Large intestine (tissue), 3 donors: ENCODE results near the gene FCHSD2. TPM values are rescaled to one million over a fixed set of nuclear protein-coding genes. Genes with fewer than 3 reads are reported as not detected.

Experiments
- DNase-seq, 2 donors: peaks; one replicate each; pipeline versions ENCODE4 v3.0.0 to v3.0.0-alpha.2; 2013
- H3K27ac ChIP-seq: one replicate; pipeline ENCODE4 v1.5.1; 2013; ENCODE audit warnings: low read length
- H3K27me3 ChIP-seq: 2 replicates; pipeline ENCODE4 v1.6.1; 2013; ENCODE audit warnings: low read length; ENCODE audit not compliant: control insufficient read depth, insufficient read depth
- H3K36me3 ChIP-seq: 2 replicates; pipeline ENCODE4 v1.6.1; 2013; ENCODE audit warnings: low read length; ENCODE audit not compliant: control insufficient read depth, insufficient read depth
- H3K4me1 ChIP-seq: one replicate; pipeline ENCODE4 v1.6.1; 2013; ENCODE audit warnings: low read length; ENCODE audit not compliant: control insufficient read depth, insufficient read depth
- H3K4me3 ChIP-seq: one replicate; pipeline ENCODE4 v1.5.1; 2013; ENCODE audit warnings: low read length
- H3K9me3 ChIP-seq: one replicate; pipeline ENCODE4 v1.6.1; 2013; ENCODE audit warnings: mild to moderate bottlenecking, low read depth, low read length, moderate library complexity; ENCODE audit not compliant: control insufficient read depth
- WGBS: methylation state at CpG from one replicate; pipeline ENCODE4 v1.1.5; 2013; ENCODE audit warnings: low lambda C conversion rate; ENCODE audit not compliant: insufficient coverage; 5-methylcytosine and 5-hydroxymethylcytosine counted together
- polyA plus RNA-seq: library from polyadenylated mRNA; unstranded; fragments of 120-200 nt; gene quantifications from one replicate; pipeline ENCODE4 v1.2.1, GENCODE V29; 2013

The FCHSD2 gene
- polyA plus RNA-seq, 1 donor = 23.4 TPM

DNA sequence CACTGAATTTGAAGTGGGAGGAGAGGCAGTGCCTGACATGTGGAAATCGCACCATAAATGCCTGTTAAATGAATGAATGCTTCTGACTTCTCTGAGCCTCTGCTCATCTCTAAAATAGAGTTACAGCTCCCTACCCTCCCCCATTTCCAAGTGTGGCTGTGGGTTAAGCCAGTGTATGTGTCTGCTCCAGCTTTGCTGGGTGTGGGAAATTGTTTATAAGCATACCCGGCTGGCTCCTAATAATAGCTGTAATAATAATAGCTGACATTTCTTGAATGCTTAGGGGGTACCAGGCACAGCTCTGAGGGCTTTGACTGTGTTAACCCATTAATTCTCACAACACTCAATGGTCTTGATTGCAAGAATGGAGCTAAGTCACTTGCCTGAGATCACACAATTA lies 7.0 kb upstream of the FCHSD2 start:
- H3K4me1 ChIP-seq = peaks cover 27% of the 10 kb centered on the region
- H3K27ac ChIP-seq = no peak overlapping the region
- H3K9me3 ChIP-seq = no peaks in the 10 kb centered on the region
- H3K4me3 ChIP-seq = no peak overlapping the region
- H3K27me3 ChIP-seq = no peaks in the 10 kb centered on the region
- WGBS = no CpG with 5 or more reads among the region's 2 CpGs
- DNase-seq = no peak
- no peaks in the 10 kb centered on the region for H3K36me3 ChIP-seq

GRCh38 chr11:73147771-73148681 lies 5.9 kb upstream of the FCHSD2 start:
- Histone ChIP-seq H3K27ac (no peak overlapping the region), H3K36me3 (no peaks in the 10 kb centered on the region), H3K27me3 (no peaks in the 10 kb centered on the region), H3K4me1 (peaks cover 27% of the 10 kb centered on the region), H3K9me3 (no peaks in the 10 kb centered on the region), H3K4me3 (no peak overlapping the region)
- DNase-seq = no peak
- WGBS = no CpG with 5 or more reads among the region's 15 CpGs

GRCh38 chr11:73145986-73146575 lies 4.0 kb upstream of the FCHSD2 start:
- DNase-seq = no peak
- no peak overlapping the region for H3K4me3 ChIP-seq
- H3K27ac ChIP-seq = no peak overlapping the region
- no peaks in the 10 kb centered on the region for H3K36me3 ChIP-seq
- WGBS = no CpG with 5 or more reads among the region's 6 CpGs
- H3K9me3 ChIP-seq = peaks cover 4% of the 10 kb centered on the region
- H3K27me3 ChIP-seq = no peaks in the 10 kb centered on the region
- H3K4me1 ChIP-seq = peaks cover 14% of the 10 kb centered on the region

DNA sequence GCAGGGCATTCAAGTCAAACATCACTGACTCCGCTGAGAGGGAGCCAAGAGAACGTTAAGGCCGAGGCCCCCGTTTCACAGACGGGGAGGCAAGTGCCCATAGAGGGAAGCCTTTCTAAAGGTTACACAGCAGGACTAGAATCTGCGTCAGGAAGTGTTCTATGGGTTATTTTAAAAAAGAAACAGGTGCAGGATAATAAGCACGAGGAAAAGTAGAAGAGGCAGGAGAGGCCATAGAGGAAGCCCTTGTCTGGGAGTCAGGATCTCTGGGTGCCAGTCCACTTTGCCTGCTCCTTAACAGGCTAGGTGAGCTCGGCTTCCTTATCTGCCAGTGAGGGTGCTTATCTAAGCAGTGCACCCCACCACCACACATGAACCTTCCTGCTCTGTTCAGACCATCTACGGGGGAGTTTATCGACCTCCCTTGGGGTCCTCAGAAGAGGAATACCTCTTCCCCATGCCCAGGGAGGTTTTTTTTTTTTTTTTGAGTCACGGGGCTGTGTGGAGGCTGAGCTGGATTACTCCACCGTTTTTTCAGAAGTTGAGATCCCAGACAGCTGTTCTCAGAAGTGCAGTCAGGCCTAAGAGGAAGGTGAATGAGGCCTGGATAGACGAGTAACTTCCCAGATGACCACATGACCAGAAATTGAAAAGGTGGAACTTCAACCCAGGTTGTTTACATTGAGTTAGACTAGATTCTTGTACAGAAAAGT lies 1.2 kb upstream of the FCHSD2 start:
- Histone ChIP-seq H3K27me3 (no peaks in the 10 kb centered on the region), H3K4me3 (peak overlapping the region; percentile 98), H3K9me3 (peaks cover 4% of the 10 kb centered on the region), H3K36me3 (peaks cover under 1% of the 10 kb centered on the region), H3K4me1 (peaks cover 22% of the 10 kb centered on the region), H3K27ac (peak overlapping the region; percentile 93)
- WGBS = 0% methylated on average over 2 of the region's 13 CpGs
- peak; percentile 66 to 86 for DNase-seq

DNA sequence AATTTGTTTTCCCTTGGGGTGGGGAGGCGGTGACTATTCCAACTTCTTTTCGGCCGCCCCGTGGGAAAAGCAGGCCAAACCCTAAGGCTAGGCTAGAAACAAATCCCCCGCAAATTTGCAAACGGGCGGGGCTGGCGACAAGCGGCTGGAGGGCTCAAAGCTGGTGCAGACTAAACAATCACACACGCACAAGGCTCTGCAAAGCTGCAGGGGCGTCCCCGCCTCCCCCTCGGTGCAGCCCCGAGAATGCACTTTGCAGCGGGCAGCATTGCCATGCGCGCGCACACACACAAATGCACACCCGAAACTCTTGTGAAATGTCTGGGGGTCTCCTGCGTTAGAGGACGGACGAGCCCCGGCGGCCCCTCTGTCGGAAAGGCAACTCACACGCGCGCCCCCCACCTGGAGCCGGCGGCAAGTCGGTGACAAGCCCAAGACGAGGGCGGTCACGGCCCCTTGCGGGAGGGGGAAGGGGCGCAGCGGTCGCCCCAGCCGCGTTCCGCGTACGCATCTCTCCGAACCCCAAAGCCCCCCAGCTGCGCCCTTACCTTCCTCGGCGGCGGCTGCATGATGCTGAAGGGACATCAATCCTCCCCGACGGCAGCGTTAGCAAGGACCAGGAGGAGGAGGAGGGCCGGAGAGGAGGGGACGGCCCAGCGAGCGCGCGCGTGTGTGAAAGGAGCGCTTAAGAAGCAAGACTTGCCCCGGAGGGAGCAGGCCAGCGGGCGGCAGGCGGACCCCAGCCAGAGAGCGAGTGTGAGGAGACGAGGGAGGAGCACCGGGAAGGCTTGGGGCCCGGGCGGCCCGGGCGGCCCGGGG lies 600 bp downstream of the FCHSD2 start:
- H3K4me3 ChIP-seq = peak overlapping the region; percentile 98
- H3K4me1 ChIP-seq = peaks cover 22% of the 10 kb centered on the region
- H3K27ac ChIP-seq = peak overlapping the region; percentile 93
- no CpG with 5 or more reads among the region's 71 CpGs for WGBS
- DNase-seq = peak; percentile 66 to 87
- peaks cover 2% of the 10 kb centered on the region for H3K36me3 ChIP-seq
- H3K9me3 ChIP-seq = peaks cover 4% of the 10 kb centered on the region
- no peaks in the 10 kb centered on the region for H3K27me3 ChIP-seq

- H3K36me3 ChIP-seq = peaks cover 4% of the 10 kb centered on the region
- no peak for DNase-seq
- no peaks in the 10 kb centered on the region for H3K27me3 ChIP-seq
- WGBS = no CpG with 5 or more reads among the region's 17 CpGs
- H3K9me3 ChIP-seq = peaks cover 4% of the 10 kb centered on the region
- H3K27ac ChIP-seq = peak overlapping the region; percentile 93
- peak overlapping the region; percentile 98 for H3K4me3 ChIP-seq
- peaks cover 22% of the 10 kb centered on the region for H3K4me1 ChIP-seq
These were observed 1.1 kb downstream of the FCHSD2 start for GRCh38 chr11:73141031-73141308.

DNA sequence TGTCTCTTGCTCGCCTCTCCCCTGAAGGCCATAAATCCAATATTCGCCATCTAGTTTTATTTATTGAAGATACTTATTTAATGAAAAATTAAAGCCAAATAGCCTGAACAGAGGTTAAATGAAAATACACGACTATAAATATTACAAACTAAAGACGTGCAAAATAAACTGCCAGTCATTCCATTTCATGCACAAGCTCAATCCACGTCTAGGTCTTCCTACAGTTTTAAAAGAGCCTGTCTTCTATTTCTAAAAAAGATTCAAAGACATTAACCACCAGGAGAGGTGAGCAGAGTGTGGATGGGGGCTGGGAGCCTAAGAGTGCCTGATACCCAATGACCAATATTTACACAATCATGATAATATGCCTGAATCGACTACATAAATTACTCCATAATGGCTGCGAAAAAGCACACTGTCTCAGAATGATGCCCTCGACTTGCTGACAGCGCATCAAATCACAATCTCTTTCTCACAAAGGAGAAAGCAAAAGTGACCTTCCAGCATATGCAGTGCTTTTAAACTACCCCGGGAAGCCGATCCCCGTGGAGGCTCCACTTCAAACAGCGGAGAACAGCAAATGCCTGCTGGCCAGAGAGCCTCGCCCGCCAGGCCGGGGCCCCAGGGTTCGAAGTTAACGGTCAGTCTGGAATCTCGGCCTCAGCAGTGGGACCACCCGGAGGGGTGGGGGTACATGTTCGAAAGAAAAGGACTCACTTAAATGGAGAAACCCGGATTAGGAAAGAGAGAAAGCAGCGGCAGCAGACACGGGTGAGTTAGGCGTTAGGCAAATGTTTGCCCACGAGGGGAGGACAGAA lies 1.7 kb downstream of the FCHSD2 start:
- Histone ChIP-seq H3K4me1 (peaks cover 22% of the 10 kb centered on the region), H3K27ac (peak overlapping the region; percentile 93), H3K36me3 (peaks cover 8% of the 10 kb centered on the region), H3K9me3 (peaks cover 4% of the 10 kb centered on the region), H3K4me3 (peak overlapping the region; percentile 98), H3K27me3 (no peaks in the 10 kb centered on the region)
- 33% methylated on average over 1 of the region's 26 CpGs for WGBS
- DNase-seq = peak in 1 of 2 donors; percentile 55

DNA sequence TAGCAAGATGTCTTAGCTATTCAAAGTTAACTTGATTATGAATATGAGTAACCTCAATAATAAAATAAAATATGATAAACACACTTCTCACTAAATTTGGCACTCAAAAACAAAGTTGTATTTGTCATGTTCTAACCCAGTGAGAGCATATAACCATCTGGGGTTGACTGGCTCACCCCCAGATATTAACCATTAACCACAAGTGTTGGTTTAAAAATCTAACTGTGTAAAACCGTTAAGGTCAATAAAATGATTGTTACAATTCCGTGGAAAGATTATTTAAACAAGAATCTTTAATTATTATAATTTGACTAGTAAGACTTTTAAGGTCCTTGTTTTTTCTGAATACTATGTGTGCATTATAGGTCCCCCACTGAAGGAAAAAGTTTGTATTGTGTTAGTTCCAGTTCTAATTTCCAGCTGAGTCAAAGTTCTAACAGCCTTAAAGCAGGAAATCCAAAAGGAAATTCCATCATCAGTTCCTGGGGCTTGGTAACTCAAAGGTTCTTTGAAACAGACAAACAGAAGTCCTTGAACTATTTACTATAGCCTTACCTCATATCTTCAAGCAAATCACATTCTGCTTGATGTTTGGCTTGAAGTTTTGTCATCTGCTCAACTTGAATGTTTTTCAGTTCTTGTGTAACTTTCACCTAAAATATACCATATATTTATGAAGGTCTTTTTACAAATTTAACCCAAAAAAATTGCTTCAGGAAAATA lies 2.5 kb downstream of the FCHSD2 start:
- Histone ChIP-seq H3K4me3 (no peak overlapping the region), H3K4me1 (peaks cover 22% of the 10 kb centered on the region), H3K27ac (no peak overlapping the region), H3K27me3 (no peaks in the 10 kb centered on the region), H3K36me3 (peaks cover 9% of the 10 kb centered on the region), H3K9me3 (peaks cover 4% of the 10 kb centered on the region)
- DNase-seq = peak in 1 of 2 donors; percentile 34
- no CpG with 5 or more reads among the region's 2 CpGs for WGBS

DNA sequence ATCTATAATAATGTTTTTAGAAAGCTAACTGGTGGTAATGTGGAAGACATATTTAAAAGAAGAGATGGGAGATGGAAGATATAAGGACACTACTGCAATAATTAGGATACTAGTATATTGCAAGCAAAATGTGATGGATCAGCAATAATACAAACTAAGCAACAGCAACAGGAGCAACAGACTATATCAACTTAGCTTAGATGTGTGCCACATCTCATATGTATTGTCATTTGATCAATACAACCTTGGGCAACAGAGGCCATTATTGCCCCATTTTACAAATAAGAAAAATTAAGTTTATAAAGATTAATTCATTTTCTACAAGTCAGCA lies 4.2 kb downstream of the FCHSD2 start:
- Histone ChIP-seq H3K27me3 (no peaks in the 10 kb centered on the region), H3K4me1 (peaks cover 10% of the 10 kb centered on the region), H3K36me3 (peaks cover 21% of the 10 kb centered on the region), H3K4me3 (no peak overlapping the region), H3K9me3 (peaks cover 4% of the 10 kb centered on the region), H3K27ac (no peak overlapping the region)
- no peak for DNase-seq
